Measurements from ENCODE around the gene ZNG1B. TPM values are rescaled to one million over a fixed set of nuclear protein-coding genes. Genes with fewer than 3 reads are reported as not detected.
"Not testable (repeated sequence)": the region's sequence is repeated elsewhere in the genome, so short reads cannot be mapped to it uniquely, and the experiment has no call there.

ZNG1B gene
- polyA plus RNA-seq = 101 and 106 TPM in 2 replicates
- 69.6 and 91.8 TPM in 2 replicates for polyA minus RNA-seq

DNA sequence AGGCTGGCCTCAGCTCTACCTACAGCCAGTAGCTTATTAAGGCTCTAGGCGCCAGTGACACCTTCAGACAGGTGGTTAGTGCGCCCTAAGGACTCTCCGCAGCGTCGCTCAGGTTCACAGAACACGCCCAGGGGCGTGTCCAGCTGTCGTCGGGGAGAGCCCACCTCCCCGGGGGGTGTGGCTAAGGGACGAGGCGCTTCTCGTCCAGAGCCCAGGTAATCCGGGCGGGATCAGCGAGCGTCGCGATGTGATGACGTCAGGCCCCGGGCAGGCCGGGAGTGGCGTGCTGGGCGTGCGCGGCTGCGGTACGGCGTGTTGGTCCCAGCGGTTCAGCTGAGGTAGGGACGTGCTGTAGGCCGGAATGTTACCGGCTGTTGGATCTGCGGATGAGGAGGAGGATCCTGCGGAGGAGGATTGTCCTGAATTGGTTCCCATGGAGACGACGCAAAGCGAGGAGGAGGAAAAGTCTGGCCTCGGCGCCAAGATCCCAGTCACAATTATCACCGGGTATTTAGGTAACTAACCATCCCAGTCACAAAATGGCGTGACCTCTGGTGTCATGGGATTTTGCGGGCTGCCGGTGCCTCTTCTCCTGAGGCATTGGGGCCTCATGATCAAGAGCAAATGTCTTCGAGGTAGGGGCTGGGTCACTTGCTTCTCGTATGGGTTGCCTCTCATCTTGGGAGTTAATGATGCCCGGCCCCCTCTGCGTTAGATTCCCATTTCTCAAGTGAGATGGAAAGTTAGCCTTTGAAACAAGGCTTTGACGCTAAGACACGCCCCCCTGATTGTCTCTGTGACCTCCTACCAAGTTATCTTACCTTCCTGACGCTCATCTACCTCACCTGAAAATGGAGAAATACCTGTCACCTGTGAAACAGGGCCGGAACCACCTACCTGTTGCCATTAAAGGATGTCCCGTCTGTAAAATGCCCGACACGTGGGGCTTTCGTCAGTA is at the start of gene ZNG1B:
TSS of gene ZNG1B (plus strand) at position 184 of the 958 bp plus-strand sequence. CDS start at position 362, 178 bp downstream.
- H3K36me3 ChIP-seq (ENCODE audit: insufficient read depth, low read length); H3F3A ChIP-seq (ENCODE audit: insufficient read depth, low read length, poor library complexity, severe bottlenecking); H3K27ac ChIP-seq (ENCODE audit: low read length); H3K9me2 ChIP-seq (ENCODE audit: insufficient read depth, low read length); H3K9me3 ChIP-seq (ENCODE audit: low read length); H4K20me1 ChIP-seq (ENCODE audit: insufficient read depth); H3K4me2 ChIP-seq (ENCODE audit: low read length); H3K79me2 ChIP-seq (replicated peaks; ENCODE audit: insufficient read depth, low read length); H3K27me3 ChIP-seq (ENCODE audit: insufficient read depth, low read depth, low read length); H2AFZ ChIP-seq (ENCODE audit: low read depth, low read length): not testable (repeated sequence)
- H3K9ac ChIP-seq (ENCODE audit: low read length) = peak within 1 kb of the TSS; percentile 49
- peak; percentile 13 for TF ChIP-seq POLR2AphosphoS5 (IDR thresholded peaks at IDR 0.05)
- peak within 1 kb of the TSS; percentile 63 for H3K4me3 ChIP-seq (ENCODE audit: low read length)

DNA sequence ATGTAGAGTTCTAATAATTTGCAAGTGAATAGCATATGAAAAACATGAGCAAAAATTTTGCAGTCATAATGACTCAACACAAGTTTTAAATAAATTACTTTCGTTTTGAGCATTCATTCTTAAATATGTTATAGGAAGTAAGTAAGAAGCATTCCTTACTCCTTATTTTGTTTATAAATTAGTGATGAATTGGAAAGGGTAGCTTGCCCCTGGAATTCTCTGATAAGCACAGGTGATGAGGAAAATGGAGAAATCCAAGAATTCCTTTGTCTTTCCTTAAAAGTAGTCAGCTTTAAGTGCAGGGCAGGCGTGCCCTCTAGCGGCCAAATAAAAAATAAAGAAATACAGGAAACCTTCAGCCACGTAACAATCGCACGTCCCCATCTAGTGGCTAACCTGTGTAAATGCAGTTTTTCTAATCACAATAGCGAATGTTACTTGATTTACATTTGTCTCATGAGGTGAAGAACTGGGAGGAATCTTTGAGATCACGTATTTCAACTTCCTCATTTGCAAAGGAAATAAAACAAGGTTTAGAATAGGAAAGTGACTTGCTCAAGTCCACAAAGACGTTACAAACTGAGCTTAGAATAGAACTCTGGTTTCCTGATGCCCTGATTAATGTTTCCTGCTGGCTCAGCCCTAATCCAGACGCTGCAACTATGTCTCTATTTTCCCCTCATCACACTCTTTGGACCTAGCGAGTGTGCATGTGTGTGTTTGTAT is 47.2 kb upstream of the ZNG1B start:
- Histone ChIP-seq H3F3A (ENCODE audit: insufficient read depth, low read length, poor library complexity, severe bottlenecking) (no peaks in the 10 kb centered on the region), H3K4me3 (ENCODE audit: low read length) (no peak overlapping the region), H3K27ac (ENCODE audit: low read length) (peak overlapping the region; percentile 10), H4K20me1 (ENCODE audit: insufficient read depth) (no peaks in the 10 kb centered on the region), H3K9me3 (ENCODE audit: low read length) (no peaks in the 10 kb centered on the region), H3K9me2 (ENCODE audit: insufficient read depth, low read length) (no peaks in the 10 kb centered on the region), H3K9ac (ENCODE audit: low read length) (no peak overlapping the region), H3K4me2 (ENCODE audit: low read length) (no peak overlapping the region), H3K36me3 (ENCODE audit: insufficient read depth, low read length) (no peaks in the 10 kb centered on the region), H3K79me2 (replicated peaks; ENCODE audit: insufficient read depth, low read length) (no peaks in the 10 kb centered on the region), H2AFZ (ENCODE audit: low read depth, low read length) (peak overlapping the region; percentile 24), H3K27me3 (ENCODE audit: insufficient read depth, low read depth, low read length) (no peaks in the 10 kb centered on the region)
- no peak for TF ChIP-seq EP300 (conservative IDR thresholded peaks at IDR 0.05; ENCODE audit: poor library complexity, severe bottlenecking)
- TF ChIP-seq REST (IDR thresholded peaks at IDR 0.05; ENCODE audit: borderline replicate concordance) = peak; percentile 82
- TF ChIP-seq POLR2AphosphoS5 (IDR thresholded peaks at IDR 0.05) = no peak
- TF ChIP-seq RAD21 (conservative IDR thresholded peaks at IDR 0.05) = peak; percentile 86
- TF ChIP-seq EZH2 (IDR thresholded peaks at IDR 0.05; ENCODE audit: borderline replicate concordance, insufficient read depth, low read length, poor library complexity, severe bottlenecking) = no peak
- TF ChIP-seq TAF1 (IDR thresholded peaks at IDR 0.05; ENCODE audit: low read depth) = no peak
- TF ChIP-seq, protein P1, sequence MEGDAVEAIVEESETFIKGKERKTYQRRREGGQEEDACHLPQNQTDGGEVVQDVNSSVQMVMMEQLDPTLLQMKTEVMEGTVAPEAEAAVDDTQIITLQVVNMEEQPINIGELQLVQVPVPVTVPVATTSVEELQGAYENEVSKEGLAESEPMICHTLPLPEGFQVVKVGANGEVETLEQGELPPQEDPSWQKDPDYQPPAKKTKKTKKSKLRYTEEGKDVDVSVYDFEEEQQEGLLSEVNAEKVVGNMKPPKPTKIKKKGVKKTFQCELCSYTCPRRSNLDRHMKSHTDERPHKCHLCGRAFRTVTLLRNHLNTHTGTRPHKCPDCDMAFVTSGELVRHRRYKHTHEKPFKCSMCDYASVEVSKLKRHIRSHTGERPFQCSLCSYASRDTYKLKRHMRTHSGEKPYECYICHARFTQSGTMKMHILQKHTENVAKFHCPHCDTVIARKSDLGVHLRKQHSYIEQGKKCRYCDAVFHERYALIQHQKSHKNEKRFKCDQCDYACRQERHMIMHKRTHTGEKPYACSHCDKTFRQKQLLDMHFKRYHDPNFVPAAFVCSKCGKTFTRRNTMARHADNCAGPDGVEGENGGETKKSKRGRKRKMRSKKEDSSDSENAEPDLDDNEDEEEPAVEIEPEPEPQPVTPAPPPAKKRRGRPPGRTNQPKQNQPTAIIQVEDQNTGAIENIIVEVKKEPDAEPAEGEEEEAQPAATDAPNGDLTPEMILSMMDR (IDR thresholded peaks at IDR 0.05; ENCODE audit: poor library complexity, severe bottlenecking) = peak; percentile 99
- TF ChIP-seq SMC3 (conservative IDR thresholded peaks at IDR 0.05; ENCODE audit: poor library complexity) = peak; percentile 89
- no peak for TF ChIP-seq MXI1 (conservative IDR thresholded peaks at IDR 0.05; ENCODE audit: poor library complexity, severe bottlenecking)
